Lower leg skin (tissue), 3 donors: Measurements from ENCODE around the gene TAMALIN.

Source experiments
- CTCF ChIP-seq, 3 donors: fragments of 450-650 bp; IDR thresholded peaks; one replicate each; pipeline ENCODE4 v1.5.1; 2016; ENCODE audit warnings: antibody characterized with exemption in 3 of 3, mild to moderate bottlenecking in 3 of 3, moderate library complexity in 2 of 3
- POLR2A ChIP-seq, 2 donors: fragments of 450-650 bp; IDR thresholded peaks; one replicate each; pipeline ENCODE4 v1.6.1; 2016 to 2017; ENCODE audit warnings: antibody characterized with exemption in 2 of 2, mild to moderate bottlenecking in 1 of 2, moderate library complexity in 1 of 2

DNA sequence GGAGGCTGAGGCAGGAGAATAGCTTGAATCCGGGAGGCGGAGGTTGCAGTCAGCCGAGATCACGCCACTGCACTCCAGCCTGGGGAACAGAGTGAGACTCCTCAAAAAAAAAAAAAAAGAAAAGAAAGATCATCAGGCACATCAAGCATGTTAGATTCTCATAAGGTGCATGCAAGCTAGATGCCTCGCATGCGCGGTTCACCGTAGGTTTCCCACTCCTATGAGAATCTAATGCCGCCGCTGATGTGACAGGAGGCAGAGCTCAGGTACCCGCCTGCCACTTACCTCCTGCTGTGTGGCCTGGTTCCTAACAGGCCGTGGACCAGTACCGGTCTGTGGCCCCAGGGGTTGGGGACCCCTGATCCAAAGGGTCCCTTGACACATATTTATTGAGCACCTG is 48.2 kb upstream of the TAMALIN start:
- TF ChIP-seq CTCF (IDR thresholded peaks at IDR 0.05) (no peak), POLR2A (IDR thresholded peaks at IDR 0.05) (no peak)
